ENCODE data around the gene RAD51B.

GRCh38 chr14:68673464-68673863 lies 853.9 kb downstream of the RAD51B start:
- TF ChIP-seq, protein P1, sequence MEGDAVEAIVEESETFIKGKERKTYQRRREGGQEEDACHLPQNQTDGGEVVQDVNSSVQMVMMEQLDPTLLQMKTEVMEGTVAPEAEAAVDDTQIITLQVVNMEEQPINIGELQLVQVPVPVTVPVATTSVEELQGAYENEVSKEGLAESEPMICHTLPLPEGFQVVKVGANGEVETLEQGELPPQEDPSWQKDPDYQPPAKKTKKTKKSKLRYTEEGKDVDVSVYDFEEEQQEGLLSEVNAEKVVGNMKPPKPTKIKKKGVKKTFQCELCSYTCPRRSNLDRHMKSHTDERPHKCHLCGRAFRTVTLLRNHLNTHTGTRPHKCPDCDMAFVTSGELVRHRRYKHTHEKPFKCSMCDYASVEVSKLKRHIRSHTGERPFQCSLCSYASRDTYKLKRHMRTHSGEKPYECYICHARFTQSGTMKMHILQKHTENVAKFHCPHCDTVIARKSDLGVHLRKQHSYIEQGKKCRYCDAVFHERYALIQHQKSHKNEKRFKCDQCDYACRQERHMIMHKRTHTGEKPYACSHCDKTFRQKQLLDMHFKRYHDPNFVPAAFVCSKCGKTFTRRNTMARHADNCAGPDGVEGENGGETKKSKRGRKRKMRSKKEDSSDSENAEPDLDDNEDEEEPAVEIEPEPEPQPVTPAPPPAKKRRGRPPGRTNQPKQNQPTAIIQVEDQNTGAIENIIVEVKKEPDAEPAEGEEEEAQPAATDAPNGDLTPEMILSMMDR (IDR thresholded peaks at IDR 0.05): no peak
- TF ChIP-seq POLR2A (IDR thresholded peaks at IDR 0.05) (no peak), EP300 (IDR thresholded peaks at IDR 0.05) (no peak), POLR2AphosphoS5 (IDR thresholded peaks at IDR 0.05) (no peak)
